ENCODE measurements around the gene CST5. TPM values are rescaled to one million over a fixed set of nuclear protein-coding genes. Genes with fewer than 3 reads are reported as not detected.

The CST5 gene
- total and polyA plus RNA-seq, 2 experiments from 2014 or later, result 0.56 TPM; not detected in 1

DNA sequence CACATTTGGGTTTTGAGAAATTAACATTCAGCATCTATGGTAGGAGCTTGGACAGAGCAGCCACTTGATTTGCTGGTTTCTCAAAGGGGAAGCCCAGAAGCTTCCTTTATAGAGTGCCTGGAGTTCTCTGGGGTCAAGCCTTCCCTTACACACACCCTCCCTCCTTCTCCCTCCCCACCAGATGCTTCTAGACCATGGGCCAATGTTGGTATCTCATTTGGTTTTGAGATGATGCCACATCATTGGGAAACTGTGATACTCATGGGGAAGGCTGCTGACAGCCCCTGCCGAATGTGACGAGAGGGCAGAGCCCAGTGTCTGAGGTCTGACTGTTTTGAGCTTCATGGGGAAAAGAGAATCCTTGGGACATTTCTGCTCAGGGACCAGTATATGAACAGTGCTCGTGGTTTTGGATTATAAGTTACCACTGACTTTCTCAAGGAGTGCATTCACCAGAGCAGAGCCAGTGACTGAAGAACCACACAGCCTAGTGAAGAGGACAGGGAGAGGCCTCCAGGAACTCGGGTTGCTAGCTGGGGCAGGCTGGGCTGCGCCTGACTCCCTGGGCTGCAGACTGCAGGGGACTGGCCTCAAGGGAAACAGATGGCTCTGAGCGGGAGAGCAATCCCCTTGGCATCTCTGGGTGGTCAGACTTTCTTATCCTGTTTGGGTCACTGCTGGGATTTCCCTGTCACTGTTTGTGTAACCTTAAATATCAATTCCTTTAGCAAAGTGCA is 46.4 kb upstream of the CST5 start:
- Histone ChIP-seq H3K9me3 (ENCODE audit: low read depth) (no peaks in the 10 kb centered on the region), H3K4me3 (no peak overlapping the region), H3K4me1 (ENCODE audit: low read depth) (no peaks in the 10 kb centered on the region), H3K27me3 (no peaks in the 10 kb centered on the region), H3K27ac (no peak overlapping the region), H3K36me3 (no peaks in the 10 kb centered on the region)
- no peak for DNase-seq (ENCODE audit: low read depth in 1 of 2, low spot score in 1 of 2)
- TF ChIP-seq, protein P1, sequence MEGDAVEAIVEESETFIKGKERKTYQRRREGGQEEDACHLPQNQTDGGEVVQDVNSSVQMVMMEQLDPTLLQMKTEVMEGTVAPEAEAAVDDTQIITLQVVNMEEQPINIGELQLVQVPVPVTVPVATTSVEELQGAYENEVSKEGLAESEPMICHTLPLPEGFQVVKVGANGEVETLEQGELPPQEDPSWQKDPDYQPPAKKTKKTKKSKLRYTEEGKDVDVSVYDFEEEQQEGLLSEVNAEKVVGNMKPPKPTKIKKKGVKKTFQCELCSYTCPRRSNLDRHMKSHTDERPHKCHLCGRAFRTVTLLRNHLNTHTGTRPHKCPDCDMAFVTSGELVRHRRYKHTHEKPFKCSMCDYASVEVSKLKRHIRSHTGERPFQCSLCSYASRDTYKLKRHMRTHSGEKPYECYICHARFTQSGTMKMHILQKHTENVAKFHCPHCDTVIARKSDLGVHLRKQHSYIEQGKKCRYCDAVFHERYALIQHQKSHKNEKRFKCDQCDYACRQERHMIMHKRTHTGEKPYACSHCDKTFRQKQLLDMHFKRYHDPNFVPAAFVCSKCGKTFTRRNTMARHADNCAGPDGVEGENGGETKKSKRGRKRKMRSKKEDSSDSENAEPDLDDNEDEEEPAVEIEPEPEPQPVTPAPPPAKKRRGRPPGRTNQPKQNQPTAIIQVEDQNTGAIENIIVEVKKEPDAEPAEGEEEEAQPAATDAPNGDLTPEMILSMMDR (IDR thresholded peaks at IDR 0.05; ENCODE audit: low read depth, low read length), result no peak

DNA sequence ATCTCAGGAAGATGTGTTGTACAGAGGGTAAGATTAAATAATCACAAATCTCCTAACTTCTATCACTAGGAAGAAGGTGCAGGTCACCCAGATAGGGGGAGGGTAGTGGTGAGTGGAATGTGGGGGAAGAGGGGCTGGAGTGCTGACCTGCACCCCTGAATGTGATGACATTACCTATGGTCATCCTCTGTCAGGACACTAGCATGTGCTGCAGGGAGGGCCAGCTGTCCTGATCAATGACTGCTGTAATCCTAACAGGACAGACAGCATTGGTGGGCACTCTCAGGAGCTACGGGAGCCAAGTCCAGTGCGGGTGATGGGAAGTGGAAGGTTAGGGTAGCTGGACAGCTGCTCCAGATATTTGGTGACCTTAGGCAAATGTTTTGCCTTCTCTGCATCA is 45.2 kb upstream of the CST5 start:
- Histone ChIP-seq H3K4me3 (no peak overlapping the region), H3K9me3 (ENCODE audit: low read depth) (no peaks in the 10 kb centered on the region), H3K4me1 (ENCODE audit: low read depth) (no peaks in the 10 kb centered on the region), H3K36me3 (no peaks in the 10 kb centered on the region), H3K27me3 (no peaks in the 10 kb centered on the region), H3K27ac (no peak overlapping the region)
- TF ChIP-seq, protein P1 (IDR thresholded peaks at IDR 0.05; ENCODE audit: low read depth, low read length), result no peak
- DNase-seq (ENCODE audit: low read depth in 1 of 2, low spot score in 1 of 2), result no peak

DNA sequence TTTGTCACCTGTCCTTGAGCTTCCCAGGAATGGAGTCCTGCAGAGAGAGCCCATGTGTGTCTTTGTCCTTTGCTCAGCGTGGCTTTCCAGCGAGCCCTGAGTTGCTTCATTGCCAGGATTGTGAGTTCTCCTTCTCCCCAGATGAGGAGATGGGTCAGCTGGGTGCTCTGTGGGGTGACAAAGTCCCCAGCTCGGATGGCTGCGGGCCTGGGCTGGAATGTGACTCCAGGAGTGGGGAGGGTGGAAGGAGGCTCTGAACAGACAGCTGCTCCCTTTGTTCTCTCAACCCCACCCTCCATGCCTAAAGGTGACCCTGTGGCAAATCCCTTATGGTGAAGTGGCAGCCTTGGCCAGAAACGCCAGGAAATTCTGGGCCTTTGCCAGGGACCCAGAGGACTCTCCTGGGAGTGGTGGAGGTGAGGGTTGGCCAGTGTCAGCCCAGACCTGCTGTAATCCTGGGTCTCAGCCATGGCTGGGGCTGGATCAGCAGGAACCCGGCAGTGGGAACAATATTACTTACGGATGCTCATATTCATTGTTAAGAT is 44.4 kb upstream of the CST5 start:
- no peaks in the 10 kb centered on the region for H3K36me3 ChIP-seq
- H3K4me1 ChIP-seq (ENCODE audit: low read depth), result no peaks in the 10 kb centered on the region

DNA sequence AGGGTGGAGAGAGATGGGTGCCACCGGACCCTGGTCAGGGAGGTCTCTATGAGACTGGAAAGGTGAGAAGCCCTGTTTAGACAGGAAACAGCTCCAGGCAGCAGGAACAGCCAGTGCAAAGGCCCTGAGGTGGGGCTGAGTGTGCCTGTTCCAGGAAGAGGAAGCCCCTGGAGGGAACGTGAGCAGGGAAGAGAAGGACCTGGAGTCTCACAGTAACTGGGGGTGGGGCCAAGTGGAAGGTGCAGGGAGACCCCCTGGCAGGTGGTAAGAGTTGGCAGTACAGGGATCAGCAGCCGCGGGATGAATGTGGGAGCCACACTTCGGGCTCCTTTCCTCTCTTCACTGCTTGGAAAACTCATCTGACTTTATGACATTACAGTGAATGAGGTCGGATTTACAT is 43.8 kb upstream of the CST5 start:
- no peak overlapping the region for H3K27ac ChIP-seq
- no peak for DNase-seq (ENCODE audit: low read depth in 1 of 2, low spot score in 1 of 2)
- H3K9me3 ChIP-seq (ENCODE audit: low read depth), result no peaks in the 10 kb centered on the region
- H3K36me3 ChIP-seq, result no peaks in the 10 kb centered on the region
- TF ChIP-seq, protein P1 (IDR thresholded peaks at IDR 0.05; ENCODE audit: low read depth, low read length), result no peak
- no peak overlapping the region for H3K4me3 ChIP-seq
- no peaks in the 10 kb centered on the region for H3K4me1 ChIP-seq (ENCODE audit: low read depth)
- H3K27me3 ChIP-seq, result no peaks in the 10 kb centered on the region

More for the DNA sequence above, 44.4 kb upstream of the CST5 start:
- DNase-seq (ENCODE audit: low read depth in 1 of 2, low spot score in 1 of 2), result no peak
- TF ChIP-seq, protein P1 (IDR thresholded peaks at IDR 0.05; ENCODE audit: low read depth, low read length), result no peak
- H3K27ac ChIP-seq, result no peak overlapping the region
- no peaks in the 10 kb centered on the region for H3K9me3 ChIP-seq (ENCODE audit: low read depth)
- no peaks in the 10 kb centered on the region for H3K27me3 ChIP-seq
- H3K4me3 ChIP-seq, result no peak overlapping the region

DNA sequence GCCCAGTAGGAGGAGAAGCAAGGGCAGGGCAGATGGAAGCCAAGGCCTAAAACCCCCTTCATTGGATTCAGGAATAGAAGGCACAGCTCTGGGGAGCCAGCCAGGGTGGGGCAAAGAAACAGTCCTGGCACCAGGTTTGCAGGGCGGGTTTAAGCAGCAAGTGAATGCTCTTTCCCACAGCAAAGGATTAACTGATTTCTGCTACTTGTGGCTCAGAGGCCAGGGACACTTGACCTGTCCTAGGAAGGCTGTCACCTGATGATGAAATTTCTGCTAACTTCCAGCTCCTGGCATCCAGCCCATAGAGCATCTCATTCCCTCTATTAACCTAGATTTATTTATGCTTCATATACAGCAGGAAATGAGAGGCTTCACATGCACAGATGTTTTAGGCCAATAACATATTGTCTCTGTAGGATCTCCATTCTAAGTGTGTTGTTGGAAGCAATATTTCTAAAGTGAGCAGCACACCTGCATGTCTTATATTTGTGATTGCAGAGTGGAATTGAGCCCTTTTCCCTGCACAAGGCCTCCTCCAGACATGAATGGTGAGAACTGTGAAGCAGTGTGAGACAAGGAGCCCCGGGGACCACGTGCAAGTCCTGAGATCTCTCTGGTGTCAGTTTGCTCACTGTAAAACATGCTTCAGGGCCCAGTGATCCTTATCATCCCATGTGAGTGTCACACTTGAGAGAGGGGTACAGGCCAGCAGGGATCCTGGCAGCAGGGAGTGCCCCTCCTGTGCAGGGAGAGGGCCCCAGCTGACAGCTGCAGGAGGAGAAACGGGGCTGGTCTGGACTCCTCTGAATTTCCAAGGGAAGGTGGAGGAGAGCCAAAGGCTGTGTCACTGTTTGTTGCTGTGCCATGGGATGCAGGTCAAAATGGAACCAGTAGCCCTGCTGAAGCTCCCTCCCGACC is 41.1 kb upstream of the CST5 start:
- H3K36me3 ChIP-seq, result no peaks in the 10 kb centered on the region
- no peaks in the 10 kb centered on the region for H3K4me1 ChIP-seq (ENCODE audit: low read depth)
- TF ChIP-seq, protein P1 (IDR thresholded peaks at IDR 0.05; ENCODE audit: low read depth, low read length), result no peak
- no peaks in the 10 kb centered on the region for H3K27me3 ChIP-seq
- DNase-seq (ENCODE audit: low read depth in 1 of 2, low spot score in 1 of 2), result no peak
- H3K4me3 ChIP-seq, result no peak overlapping the region
- H3K27ac ChIP-seq, result no peak overlapping the region
- no peaks in the 10 kb centered on the region for H3K9me3 ChIP-seq (ENCODE audit: low read depth)
